SK-N-MC (cell line): ENCODE results near the gene SDK2.
"Not testable (repeated sequence)": the region's sequence is repeated elsewhere in the genome, so short reads cannot be mapped to it uniquely, and the experiment has no call there.

Experiments
- DNase-seq: peaks from one replicate; pipeline ENCODE4 v3.0.0-alpha.2; 2011; ENCODE audit warnings: low read depth, low spot score
- H3K27ac ChIP-seq: fragments of 200-600 bp; sonication (generic); 2 replicates; pipeline ENCODE4 v1.5.1; 2016; ENCODE audit warnings: mixed run types
- H3K36me3 ChIP-seq: fragments of 200-600 bp; sonication (generic); 2 replicates; pipeline ENCODE4 v1.6.1; 2017; ENCODE audit warnings: antibody characterized with exemption, low read length, mixed read lengths; ENCODE audit not compliant: insufficient read depth
- H3K4me3 ChIP-seq: fragments of 200-600 bp; sonication (generic); 2 replicates; pipeline ENCODE4 v1.5.1; 2016
- H3K9ac ChIP-seq: fragments of 200-600 bp; sonication (generic); 2 replicates; pipeline ENCODE4 v1.8.0; 2017; ENCODE audit warnings: mixed run types, mixed read lengths; ENCODE audit not compliant: insufficient read length
- H3K9me3 ChIP-seq: fragments of 200-600 bp; sonication (generic); 2 replicates; pipeline ENCODE4 v1.6.1; 2017; ENCODE audit warnings: low read depth, mild to moderate bottlenecking, antibody characterized with exemption, low read length, moderate library complexity, mixed read lengths
- EZH2 ChIP-seq: fragments of 200-600 bp; sonication (generic); IDR thresholded peaks from one replicate; pipeline ENCODE4 v1.6.1; 2017; ENCODE audit warnings: antibody characterized with exemption
- FOXP2 ChIP-seq: optimal IDR thresholded peaks from 2 replicates; pipeline ENCODE3; 2011; ENCODE audit warnings: mild to moderate bottlenecking, moderate library complexity; ENCODE audit not compliant: insufficient read depth; ENCODE audit errors: extremely low read length, control extremely low read depth
- POLR2AphosphoS5 ChIP-seq: IDR thresholded peaks from 2 replicates; pipeline ENCODE4 v1.6.1; 2012; ENCODE audit warnings: mild to moderate bottlenecking, low read depth, low read length, borderline replicate concordance

SDK2 gene

DNA sequence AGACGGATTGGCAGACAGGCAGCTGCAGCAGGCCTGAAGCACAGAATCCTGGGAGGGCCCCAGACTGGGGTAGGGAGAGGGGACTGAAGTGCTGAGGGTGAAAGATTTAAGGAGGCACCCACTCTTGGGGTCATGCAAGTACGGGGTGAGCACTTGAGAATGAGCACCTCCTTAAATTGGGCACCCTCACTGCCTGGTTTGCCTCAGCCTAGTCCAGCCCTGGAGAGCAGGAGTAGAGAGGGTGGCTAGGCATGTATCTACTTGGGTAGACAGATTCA is 178.4 kb downstream of the SDK2 start:
- DNase-seq = no peak
- H3K27ac ChIP-seq = no peak overlapping the region
- H3K9me3 ChIP-seq = no peaks in the 10 kb centered on the region
- no peak overlapping the region for H3K9ac ChIP-seq
- TF ChIP-seq FOXP2 = no peak
- no peak for TF ChIP-seq EZH2
- no peak for TF ChIP-seq POLR2AphosphoS5
- H3K4me3 ChIP-seq = no peak overlapping the region
- H3K36me3 ChIP-seq = no peaks in the 10 kb centered on the region

DNA sequence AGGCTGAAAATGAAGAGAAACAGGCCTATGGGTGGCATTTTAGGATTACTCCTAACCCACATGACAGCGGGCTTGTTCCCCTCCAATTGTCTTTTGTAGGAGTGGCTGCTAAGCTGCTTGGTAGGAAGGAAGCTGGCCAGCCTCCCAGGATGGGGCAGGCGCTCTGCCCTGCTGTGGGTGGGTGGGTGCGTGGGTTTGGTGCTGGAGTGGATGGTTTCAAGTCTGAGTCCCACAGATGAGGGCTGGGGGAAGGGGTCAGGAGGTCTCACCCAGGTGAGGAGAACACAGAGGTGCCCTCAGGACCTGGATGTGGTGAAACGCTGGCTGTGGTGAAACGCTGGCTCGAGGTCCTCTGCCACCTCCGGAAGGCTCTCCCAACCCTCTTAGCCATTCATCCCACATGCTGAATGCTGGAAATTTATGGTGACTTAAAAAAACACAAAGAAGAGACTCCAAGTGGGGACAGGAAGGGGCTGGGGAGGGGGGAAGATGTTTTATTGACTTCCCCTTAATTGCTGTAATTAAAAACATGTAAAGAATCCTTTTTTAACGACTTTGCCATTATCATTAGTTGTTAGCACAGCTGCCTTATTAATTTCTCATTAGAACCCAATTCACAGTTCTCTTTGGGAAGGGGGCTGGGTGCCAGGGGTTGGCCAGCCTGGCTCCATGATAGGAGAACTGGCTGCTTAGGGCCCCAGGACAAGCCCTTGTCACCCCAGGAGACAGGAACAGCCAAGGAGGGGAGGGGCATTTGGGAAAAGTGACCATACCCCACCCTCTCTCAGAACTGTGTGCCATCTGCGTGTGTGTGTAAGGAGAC is 178.9 kb downstream of the SDK2 start:
- Histone ChIP-seq H3K36me3 (no peaks in the 10 kb centered on the region), H3K9me3 (no peaks in the 10 kb centered on the region), H3K27ac (no peak overlapping the region), H3K9ac (no peak overlapping the region), H3K4me3 (no peak overlapping the region)
- TF ChIP-seq EZH2 = no peak
- TF ChIP-seq FOXP2 = no peak
- TF ChIP-seq POLR2AphosphoS5 = no peak
- no peak for DNase-seq

GRCh38 chr17:73464447-73464846 is 179.8 kb downstream of the SDK2 start:
- DNase-seq = no peak
- Histone ChIP-seq H3K36me3 (no peaks in the 10 kb centered on the region), H3K9me3 (no peaks in the 10 kb centered on the region), H3K27ac (no peak overlapping the region), H3K4me3 (no peak overlapping the region), H3K9ac (no peak overlapping the region)
- no peak for TF ChIP-seq POLR2AphosphoS5
- TF ChIP-seq FOXP2 = no peak
- TF ChIP-seq EZH2 = no peak

DNA sequence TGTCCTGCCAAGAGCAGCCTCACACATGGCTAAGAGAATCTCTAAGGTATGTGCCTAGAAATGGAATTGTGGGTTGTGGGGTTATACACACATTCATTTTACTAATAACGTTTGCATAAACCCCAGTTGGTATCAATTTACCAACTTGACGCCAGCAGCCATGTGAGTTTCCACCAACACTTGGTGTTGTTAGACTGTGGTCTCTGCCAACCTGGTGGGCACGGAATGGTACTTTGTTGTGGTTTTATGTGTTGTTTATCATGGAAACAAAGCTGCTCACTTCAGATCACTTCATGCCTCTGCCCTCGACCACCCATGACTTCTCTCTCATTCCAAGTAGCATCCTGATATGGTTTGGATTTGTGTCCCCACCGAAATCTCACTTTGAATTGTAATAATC is 180.4 kb downstream of the SDK2 start:
- no peak overlapping the region for H3K4me3 ChIP-seq
- TF ChIP-seq FOXP2 = no peak
- TF ChIP-seq EZH2 = no peak
- no peak for TF ChIP-seq POLR2AphosphoS5
- no peaks in the 10 kb centered on the region for H3K36me3 ChIP-seq
- no peaks in the 10 kb centered on the region for H3K9me3 ChIP-seq
- H3K27ac ChIP-seq = no peak overlapping the region
- H3K9ac ChIP-seq = no peak overlapping the region
- no peak for DNase-seq

DNA sequence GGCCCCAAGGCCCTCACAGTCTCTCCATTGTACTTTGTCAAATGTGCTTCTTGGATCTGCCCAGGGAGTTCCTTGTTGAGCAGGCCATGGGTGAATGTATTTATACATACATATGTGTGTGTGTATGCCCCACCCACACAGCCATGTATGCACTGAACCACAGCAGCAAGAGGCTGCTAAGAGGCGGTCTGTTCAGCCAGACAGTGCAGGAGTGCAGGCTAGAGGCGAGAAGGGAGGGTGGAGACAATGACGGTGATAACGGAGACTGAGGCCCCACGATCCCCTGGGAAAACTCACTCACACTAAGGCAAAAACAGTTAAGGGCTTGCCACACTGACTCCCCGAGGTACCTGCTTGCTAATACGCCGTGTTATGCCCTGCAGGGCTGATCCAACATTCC is 181.4 kb downstream of the SDK2 start:
- Histone ChIP-seq H3K27ac (no peak overlapping the region), H3K36me3 (no peaks in the 10 kb centered on the region), H3K9ac (no peak overlapping the region), H3K9me3 (no peaks in the 10 kb centered on the region), H3K4me3 (no peak overlapping the region)
- DNase-seq = no peak
- TF ChIP-seq POLR2AphosphoS5 (no peak), FOXP2 (no peak), EZH2 (no peak)

DNA sequence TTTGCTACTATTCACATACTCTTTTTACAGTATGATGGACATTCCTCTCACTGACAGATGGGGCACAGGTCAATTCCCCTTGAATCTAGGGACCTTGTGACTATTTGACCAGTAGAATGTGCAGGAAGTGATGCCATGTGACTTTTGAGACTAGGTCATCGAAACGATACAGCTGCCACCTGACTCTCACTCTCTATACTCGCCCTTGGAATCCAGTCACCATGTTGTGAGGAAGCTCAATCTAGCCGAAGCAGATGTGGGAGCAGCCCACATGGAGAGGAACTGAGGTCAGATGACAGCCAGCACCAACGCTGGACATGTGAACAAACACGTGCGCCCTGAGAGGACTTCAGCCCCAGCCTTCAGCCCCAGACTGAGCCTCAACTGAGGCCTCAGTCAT is 184.3 kb downstream of the SDK2 start:
- H3K4me3 ChIP-seq = no peak overlapping the region
- TF ChIP-seq FOXP2 (no peak), EZH2 (no peak), POLR2AphosphoS5 (no peak)
- DNase-seq = no peak
- H3K27ac ChIP-seq = no peak overlapping the region
- H3K9ac ChIP-seq = no peak overlapping the region
- H3K9me3 ChIP-seq = no peaks in the 10 kb centered on the region
- no peaks in the 10 kb centered on the region for H3K36me3 ChIP-seq

DNA sequence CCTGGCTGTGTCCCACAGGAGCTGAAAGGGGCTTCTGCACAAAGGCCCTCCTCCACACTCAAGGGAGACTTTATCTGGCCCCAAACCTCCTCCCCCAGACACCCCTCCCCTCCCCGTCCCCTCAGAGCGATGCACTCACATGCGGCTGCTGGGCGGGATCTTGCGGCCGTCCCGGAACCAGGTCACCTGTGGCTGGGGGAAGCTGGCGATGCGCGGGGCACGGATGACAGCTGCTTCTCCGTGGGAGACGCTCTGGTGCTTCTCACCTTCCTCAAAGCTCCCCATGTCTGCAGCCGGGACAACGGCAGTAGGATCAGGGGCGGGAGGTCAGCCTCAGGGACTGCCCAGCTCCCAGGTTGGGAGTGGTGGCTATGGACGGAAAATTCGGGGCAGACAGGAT is 188.5 kb downstream of the SDK2 start:
- Histone ChIP-seq H3K9me3 (no peaks in the 10 kb centered on the region), H3K4me3 (no peak overlapping the region), H3K36me3 (no peaks in the 10 kb centered on the region), H3K27ac (no peak overlapping the region), H3K9ac (no peak overlapping the region)
- DNase-seq = no peak
- TF ChIP-seq FOXP2 (no peak), EZH2 (no peak), POLR2AphosphoS5 (no peak)

DNA sequence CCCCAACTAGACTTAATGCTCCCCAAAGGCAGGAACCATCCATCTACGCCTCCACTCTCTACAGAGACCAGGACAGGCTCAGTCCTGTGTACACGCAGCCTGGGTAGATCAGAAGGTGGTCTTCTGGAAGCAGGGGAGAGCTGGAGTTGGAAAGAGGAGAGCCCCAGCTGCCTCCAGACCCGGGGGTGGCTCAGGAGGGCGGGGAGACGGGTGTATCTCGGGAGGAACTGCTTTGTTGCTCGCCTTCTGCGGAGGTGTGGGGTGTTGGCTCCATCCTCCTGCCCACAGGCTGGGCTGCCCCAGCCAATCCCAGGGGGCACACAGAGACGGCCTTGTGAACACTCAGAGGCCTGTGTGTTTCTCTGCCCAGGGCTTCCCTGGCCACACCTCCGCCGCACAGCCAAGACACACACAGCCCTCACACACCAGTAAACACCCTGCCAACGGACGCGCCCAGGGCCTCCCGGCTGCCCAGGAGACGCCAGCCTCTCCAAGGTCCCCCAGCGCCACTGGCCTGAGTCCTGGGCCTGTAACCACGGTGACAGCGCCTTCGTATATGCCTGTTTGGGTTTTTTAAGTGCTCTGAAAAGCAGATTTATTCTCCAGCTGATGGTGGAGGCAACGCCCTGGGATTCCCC is 189.1 kb downstream of the SDK2 start:
- DNase-seq = no peak
- Histone ChIP-seq H3K9me3 (no peaks in the 10 kb centered on the region), H3K36me3 (no peaks in the 10 kb centered on the region), H3K4me3 (no peak overlapping the region), H3K9ac (no peak overlapping the region), H3K27ac (no peak overlapping the region)
- TF ChIP-seq FOXP2 = no peak
- no peak for TF ChIP-seq POLR2AphosphoS5

- not testable (repeated sequence) for DNase-seq, H3K9ac ChIP-seq, H3K4me3 ChIP-seq, H3K9me3 ChIP-seq, H3K36me3 ChIP-seq, H3K27ac ChIP-seq
Observed at GRCh38 chr17:73453494-73453893, 190.8 kb downstream of the SDK2 start.
